OCI-LY3 (cell line): ENCODE results near the gene GTF2H1.

Experiments used
- H2AFZ ChIP-seq: fragments of 200-600, 300-600 bp; shearing (Covaris generic); 2 replicates; pipeline ENCODE4 v1.6.0; 2014; ENCODE audit warnings: antibody characterized with exemption, low read depth, low read length
- H3K27ac ChIP-seq: fragments of 200-600, 300-600 bp; sonication (generic); 2 replicates; pipeline ENCODE4 v1.5.1; 2014; ENCODE audit warnings: mild to moderate bottlenecking, low read length, moderate library complexity, mixed read lengths
- H3K27me3 ChIP-seq: fragments of 200-600, 300-600 bp; sonication (generic); 2 replicates; pipeline ENCODE4 v1.6.1; 2014; ENCODE audit warnings: low read depth, low read length, mixed read lengths
- H3K36me3 ChIP-seq: fragments of 200-600, 300-600 bp; sonication (generic); replicated peaks from 2 replicates; pipeline ENCODE3; 2014; ENCODE audit warnings: low read depth, low read length, mixed read lengths
- H3K4me1 ChIP-seq: fragments of 300-600, 200-600 bp; sonication (generic); 2 replicates; pipeline ENCODE4 v1.6.1; 2014; ENCODE audit warnings: low read length, mixed read lengths
- H3K4me2 ChIP-seq: fragments of 200-600, 300-600 bp; sonication (generic); 2 replicates; pipeline ENCODE4 v1.6.1; 2014; ENCODE audit warnings: low read length, mixed read lengths
- H3K4me3 ChIP-seq: fragments of 300-600, 200-600 bp; sonication (generic); 2 replicates; pipeline ENCODE4 v1.5.1; 2014; ENCODE audit warnings: antibody characterized with exemption, mild to moderate bottlenecking, low read length, moderate library complexity
- H3K79me2 ChIP-seq: fragments of 300-600, 200-600 bp; shearing (Covaris generic); 2 replicates; pipeline ENCODE4 v1.6.1; 2014; ENCODE audit warnings: mild to moderate bottlenecking, low read length, mixed read lengths
- H3K9ac ChIP-seq: fragments of 300-600, 200-600 bp; shearing (Covaris generic); 2 replicates; pipeline ENCODE4 v1.6.0; 2014; ENCODE audit warnings: mild to moderate bottlenecking, low read length, moderate library complexity
- H3K9me3 ChIP-seq: fragments of 200-600, 300-600 bp; shearing (Covaris generic); 2 replicates; pipeline ENCODE4 v1.6.1; 2014; ENCODE audit warnings: low read length, mixed read lengths; ENCODE audit not compliant: insufficient read depth
- H4K20me1 ChIP-seq: fragments of 200-600, 300-600 bp; sonication (generic); 2 replicates; pipeline ENCODE4 v1.6.1; 2016; ENCODE audit warnings: low read length, mixed read lengths; ENCODE audit not compliant: insufficient read depth
- EZH2phosphoT487 ChIP-seq: fragments of 200-600 bp; shearing (Covaris generic); IDR thresholded peaks from 2 replicates; pipeline ENCODE4 v1.6.1; 2018; ENCODE audit warnings: antibody characterized with exemption, mixed run types, low read depth
- TF ChIP-seq, protein P1 (sequence below): fragments of 200-600, 300-600 bp; sonication (generic); IDR thresholded peaks from 2 replicates; pipeline ENCODE4 v1.5.1; 2014; ENCODE audit warnings: antibody characterized with exemption, low read length, low read depth

Gene GTF2H1

DNA sequence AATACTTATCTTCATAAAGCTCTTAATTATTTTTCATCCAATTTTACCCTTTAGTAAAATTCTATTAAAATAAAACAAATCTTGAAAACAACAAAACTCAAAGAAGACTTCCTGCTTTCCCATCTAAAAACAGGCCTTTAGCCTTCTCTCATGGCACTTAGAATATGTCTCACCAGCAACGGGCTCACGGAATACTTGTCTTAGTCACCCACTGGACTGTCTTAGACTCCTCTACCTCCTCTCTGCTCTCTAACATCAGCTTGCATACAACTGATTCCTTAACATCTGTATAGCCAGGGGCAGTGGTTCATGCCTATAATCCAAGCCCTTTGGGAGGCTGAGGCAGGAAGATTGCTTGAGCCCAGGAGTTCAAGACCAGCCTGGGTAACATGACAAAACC, 14.1 kb upstream of the GTF2H1 start:
- H4K20me1 ChIP-seq, result 0 out of 2 replicates have a peak, but pooled peaks cover 2% of the 10 kb centered on the region
- no peak overlapping the region for H3K9ac ChIP-seq
- H3K27me3 ChIP-seq, result no peaks in the 10 kb centered on the region
- no peaks in the 10 kb centered on the region for H3K9me3 ChIP-seq
- peaks cover 66% of the 10 kb centered on the region for H3K36me3 ChIP-seq
- H3K4me2 ChIP-seq, result no peak overlapping the region
- peaks cover 16% of the 10 kb centered on the region for H3K79me2 ChIP-seq
- no peak overlapping the region for H2AFZ ChIP-seq
- peaks cover 43% of the 10 kb centered on the region for H3K4me1 ChIP-seq
- TF ChIP-seq EZH2phosphoT487, result no peak
- TF ChIP-seq, protein P1, sequence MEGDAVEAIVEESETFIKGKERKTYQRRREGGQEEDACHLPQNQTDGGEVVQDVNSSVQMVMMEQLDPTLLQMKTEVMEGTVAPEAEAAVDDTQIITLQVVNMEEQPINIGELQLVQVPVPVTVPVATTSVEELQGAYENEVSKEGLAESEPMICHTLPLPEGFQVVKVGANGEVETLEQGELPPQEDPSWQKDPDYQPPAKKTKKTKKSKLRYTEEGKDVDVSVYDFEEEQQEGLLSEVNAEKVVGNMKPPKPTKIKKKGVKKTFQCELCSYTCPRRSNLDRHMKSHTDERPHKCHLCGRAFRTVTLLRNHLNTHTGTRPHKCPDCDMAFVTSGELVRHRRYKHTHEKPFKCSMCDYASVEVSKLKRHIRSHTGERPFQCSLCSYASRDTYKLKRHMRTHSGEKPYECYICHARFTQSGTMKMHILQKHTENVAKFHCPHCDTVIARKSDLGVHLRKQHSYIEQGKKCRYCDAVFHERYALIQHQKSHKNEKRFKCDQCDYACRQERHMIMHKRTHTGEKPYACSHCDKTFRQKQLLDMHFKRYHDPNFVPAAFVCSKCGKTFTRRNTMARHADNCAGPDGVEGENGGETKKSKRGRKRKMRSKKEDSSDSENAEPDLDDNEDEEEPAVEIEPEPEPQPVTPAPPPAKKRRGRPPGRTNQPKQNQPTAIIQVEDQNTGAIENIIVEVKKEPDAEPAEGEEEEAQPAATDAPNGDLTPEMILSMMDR, result no peak
- no peak overlapping the region for H3K27ac ChIP-seq
- H3K4me3 ChIP-seq, result no peak overlapping the region

GRCh38 chr11:18309691-18310090, 12.7 kb upstream of the GTF2H1 start:
- TF ChIP-seq, protein P1, result no peak
- TF ChIP-seq EZH2phosphoT487, result no peak
- H3K4me3 ChIP-seq, result no peak overlapping the region
- H3K9ac ChIP-seq, result no peak overlapping the region
- H3K4me2 ChIP-seq, result no peak overlapping the region
- H3K27ac ChIP-seq, result no peak overlapping the region
- H3K9me3 ChIP-seq, result no peaks in the 10 kb centered on the region
- peaks cover 23% of the 10 kb centered on the region for H3K79me2 ChIP-seq
- 0 out of 2 replicates have a peak, but pooled peaks cover 3% of the 10 kb centered on the region for H4K20me1 ChIP-seq
- H3K36me3 ChIP-seq, result peaks cover 60% of the 10 kb centered on the region
- H3K4me1 ChIP-seq, result peaks cover 52% of the 10 kb centered on the region
- H2AFZ ChIP-seq, result no peak overlapping the region
- H3K27me3 ChIP-seq, result no peaks in the 10 kb centered on the region

DNA sequence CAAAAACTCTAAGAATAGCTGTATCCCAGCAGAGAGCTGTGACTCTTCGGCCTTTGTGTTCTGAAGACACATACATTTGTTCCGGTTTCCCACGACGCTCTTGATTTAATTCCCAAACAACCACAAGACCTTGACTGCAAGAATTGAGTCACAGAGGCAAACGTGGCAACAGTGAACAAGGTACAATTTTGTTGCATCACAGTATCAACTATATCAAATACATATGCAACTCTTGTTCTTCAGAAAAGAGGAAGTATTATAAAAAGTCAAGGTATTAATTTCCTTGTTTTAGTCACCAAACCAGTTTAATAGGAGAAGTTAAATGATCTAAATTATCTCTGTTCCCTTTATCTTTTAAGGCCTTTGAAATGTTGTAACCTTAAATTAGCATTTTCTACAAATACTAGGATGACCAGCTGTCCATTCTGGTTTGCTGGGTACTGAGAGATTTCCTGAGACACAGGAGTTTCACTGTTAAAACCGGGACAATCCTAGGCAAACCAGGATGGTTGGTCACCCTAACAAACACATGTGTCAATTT, 11.5 kb upstream of the GTF2H1 start:
- H3K27me3 ChIP-seq, result no peaks in the 10 kb centered on the region
- 0 out of 2 replicates have a peak, but pooled peaks cover 6% of the 10 kb centered on the region for H4K20me1 ChIP-seq
- peak overlapping the region; percentile 44 for H3K4me3 ChIP-seq
- peaks cover 35% of the 10 kb centered on the region for H3K79me2 ChIP-seq
- H3K9me3 ChIP-seq, result no peaks in the 10 kb centered on the region
- no peak overlapping the region for H2AFZ ChIP-seq
- peaks cover 54% of the 10 kb centered on the region for H3K36me3 ChIP-seq
- H3K4me1 ChIP-seq, result peaks cover 63% of the 10 kb centered on the region
- peak overlapping the region; percentile 30; the same call in 1 of the 2 replicates for H3K9ac ChIP-seq
- TF ChIP-seq, protein P1, result no peak
- peak overlapping the region; percentile 83 for H3K4me2 ChIP-seq
- peak overlapping the region; percentile 90 for H3K27ac ChIP-seq

DNA sequence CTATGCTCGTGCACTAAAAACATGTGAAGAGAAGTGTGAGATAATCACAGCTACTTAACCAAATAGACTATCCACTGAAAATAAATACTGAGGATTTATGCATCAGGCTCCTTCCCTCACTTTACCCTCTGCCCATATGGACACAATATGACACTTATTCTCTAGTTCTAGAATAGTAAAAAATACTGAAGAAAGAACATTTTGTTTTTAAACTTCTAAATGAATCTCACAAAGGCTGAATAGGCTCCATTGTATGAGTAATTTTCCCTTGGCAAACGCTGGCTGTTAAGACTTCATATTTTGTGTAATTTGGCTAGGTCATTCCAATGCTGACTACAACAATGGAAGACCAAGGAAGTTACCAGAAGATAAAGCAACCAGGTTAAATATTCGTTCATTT, 10.4 kb upstream of the GTF2H1 start:
- no peak for TF ChIP-seq EZH2phosphoT487
- TF ChIP-seq, protein P1, result no peak
- H3K4me1 ChIP-seq, result peaks cover 63% of the 10 kb centered on the region
- no peak overlapping the region for H3K9ac ChIP-seq
- no peaks in the 10 kb centered on the region for H3K9me3 ChIP-seq
- no peak overlapping the region; the same call in 1 of the 2 replicates for H3K4me3 ChIP-seq
- H4K20me1 ChIP-seq, result 0 out of 2 replicates have a peak, but pooled peaks cover 8% of the 10 kb centered on the region
- peak overlapping the region; percentile 90 for H3K27ac ChIP-seq
- H3K27me3 ChIP-seq, result no peaks in the 10 kb centered on the region
- peak overlapping the region; percentile 62 for H3K4me2 ChIP-seq
- H3K36me3 ChIP-seq, result peaks cover 51% of the 10 kb centered on the region
- no peak overlapping the region for H2AFZ ChIP-seq
- peaks cover 45% of the 10 kb centered on the region for H3K79me2 ChIP-seq
